Naive B cell (primary cell): ENCODE data around the gene ADCY10. TPM values are rescaled to one million over a fixed set of nuclear protein-coding genes. Genes with fewer than 3 reads are reported as not detected.

Experiments
- ATAC-seq, 2 donors: fragments of 150-1000 bp; cut with Tn5 transposase; 2 replicates each; pipeline ENCODE4 v1.10.0; 2021; ENCODE audit warnings: low read depth in 2 of 2, mild to moderate bottlenecking in 2 of 2, moderate library complexity in 2 of 2
- DNase-seq: peaks from one replicate; pipeline ENCODE4 v3.0.0; 2022
- H3K27ac Mint-ChIP-seq, 6 donors: one replicate each; pipeline ENCODE4 v1.8.0; 2020 to 2022; ENCODE audit warnings: mild to moderate bottlenecking in 6 of 6, mixed read lengths in 6 of 6, moderate library complexity in 5 of 6, inconsistent platforms in 2 of 6
- H3K27me3 Mint-ChIP-seq, 3 donors: one replicate each; pipeline ENCODE4 v1.8.0; 2021 to 2022; ENCODE audit warnings: mixed read lengths in 3 of 3, mild to moderate bottlenecking in 1 of 3
- H3K36me3 Mint-ChIP-seq, 2 donors: one replicate each; pipeline ENCODE4 v1.8.0; 2020 to 2022; ENCODE audit warnings: mixed read lengths in 2 of 2, inconsistent platforms in 1 of 2, mild to moderate bottlenecking in 1 of 2
- H3K4me1 Mint-ChIP-seq, 3 donors: one replicate each; pipeline ENCODE4 v1.8.0; 2020 to 2022; ENCODE audit warnings: mixed read lengths in 3 of 3, inconsistent platforms in 1 of 3, mild to moderate bottlenecking in 1 of 3, moderate library complexity in 1 of 3
- H3K4me3 Mint-ChIP-seq, 8 donors: one replicate each; pipeline ENCODE4 v1.8.0; 2020 to 2022; ENCODE audit warnings: mild to moderate bottlenecking in 8 of 8, mixed read lengths in 8 of 8, moderate library complexity in 8 of 8, inconsistent platforms in 2 of 8
- H3K9me3 Mint-ChIP-seq, 7 donors: one replicate each; pipeline ENCODE4 v1.8.0; 2020 to 2022; ENCODE audit warnings: mixed read lengths in 7 of 7, mild to moderate bottlenecking in 5 of 7, inconsistent platforms in 2 of 7, moderate library complexity in 1 of 7
- polyA plus RNA-seq, 6 donors: library from polyadenylated mRNA; unstranded; fragments of 300-500 nt; fragmentation: Illumina TruSeq; gene quantifications; one replicate each; pipeline ENCODE4 v1.2.3, GENCODE V29; 2021; ENCODE audit warnings: low read depth in 6 of 6

ADCY10 gene
- polyA plus RNA-seq, 6 donors from 2014 or later, result not detected

DNA sequence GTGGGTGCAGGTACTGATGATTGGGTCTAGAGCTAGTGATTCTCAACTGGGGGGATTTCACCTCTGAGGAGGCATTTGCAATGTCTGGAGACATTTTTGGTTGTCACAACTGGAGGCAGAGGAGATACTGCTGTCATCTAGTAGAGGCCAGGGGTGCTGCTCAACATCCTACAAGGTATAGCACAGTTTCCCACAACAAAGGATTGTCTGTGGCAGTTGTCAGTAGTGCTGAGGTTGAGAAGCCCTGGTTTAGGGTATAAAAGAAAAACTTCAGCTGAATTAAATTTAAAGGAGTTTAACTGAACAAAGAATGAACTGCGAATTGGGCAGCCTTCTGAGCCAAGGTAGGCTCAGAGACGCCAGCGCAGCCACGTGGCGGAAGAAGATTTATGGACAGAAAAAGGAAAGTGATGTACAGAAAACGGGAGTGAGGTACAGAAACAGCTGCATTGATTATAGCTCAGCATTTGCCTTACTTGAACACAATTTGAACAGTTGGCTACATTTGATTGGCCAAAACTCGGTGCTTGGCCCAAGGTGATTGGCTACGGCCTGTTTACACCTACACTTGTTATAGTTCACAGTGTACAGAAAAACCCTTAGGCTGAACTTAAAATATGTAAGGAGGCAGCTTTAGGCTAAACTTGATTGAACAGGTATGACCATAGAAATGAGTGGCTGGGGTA lies 151.7 kb downstream of the ADCY10 start:
- DNase-seq, result no peak
- H3K27me3 Mint-ChIP-seq, result no peaks in the 10 kb centered on the region
- peaks cover 9 to 21% (median 18%) of the 10 kb centered on the region in 3 donors for H3K4me1 Mint-ChIP-seq
- no peak for ATAC-seq
- no peaks in the 10 kb centered on the region for H3K36me3 Mint-ChIP-seq
- H3K9me3 Mint-ChIP-seq, result no peaks in the 10 kb centered on the region
- no peak overlapping the region for H3K4me3 Mint-ChIP-seq
- H3K27ac Mint-ChIP-seq, result peak overlapping the region in 4 of 6 donors; percentile 3 to 27 (median 24)

DNA sequence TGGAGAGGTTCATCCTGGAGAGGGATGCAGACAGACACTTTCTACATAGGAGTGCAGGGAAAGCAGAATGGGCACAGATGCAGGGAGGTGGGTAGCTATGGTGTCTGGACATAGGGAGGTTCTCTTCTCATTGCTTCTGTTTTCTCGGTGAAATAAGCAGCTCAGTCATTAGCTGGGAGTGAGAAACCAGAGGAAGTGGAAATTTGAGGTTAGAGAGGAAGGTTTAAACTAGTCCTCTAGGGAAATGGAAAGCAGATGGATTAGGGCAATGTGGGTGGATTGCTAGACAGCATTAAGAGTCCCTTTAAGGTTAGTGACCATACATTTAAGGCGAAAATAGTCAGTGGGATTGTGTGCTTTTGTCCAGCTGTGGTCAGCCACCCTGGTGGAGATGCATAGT lies 152.5 kb downstream of the ADCY10 start:
- no peak overlapping the region for H3K4me3 Mint-ChIP-seq
- DNase-seq, result no peak
- H3K27me3 Mint-ChIP-seq, result no peaks in the 10 kb centered on the region
- peaks cover 15 to 29% (median 26%) of the 10 kb centered on the region in 3 donors for H3K4me1 Mint-ChIP-seq
- H3K9me3 Mint-ChIP-seq, result no peaks in the 10 kb centered on the region
- H3K36me3 Mint-ChIP-seq, result no peaks in the 10 kb centered on the region
- H3K27ac Mint-ChIP-seq, result peak overlapping the region in 1 of 6 donors; percentile 23
- no peak for ATAC-seq

Other genes with a start within 250 kb of the ADCY10 start
- gene MPZL1, start 192.2 kb downstream of the ADCY10 start, polyA plus RNA-seq, result 10 to 100 TPM; 23.5 to 64.2 (median 29.7) TPM
- gene DCAF6, start 22.5 kb upstream of the ADCY10 start, polyA plus RNA-seq, result 10 to 100 TPM in 5 of 6 donors, 1 to 10 TPM in 1; 9.9 to 19.5 (median 15.9) TPM
- gene MPC2, start 22.9 kb upstream of the ADCY10 start, polyA plus RNA-seq, result 100 to 1,000 TPM in 1 of 6 donors, 10 to 100 TPM in 5; 72.6 to 103 (median 78.9) TPM
- gene GPR161, start 222.8 kb upstream of the ADCY10 start, polyA plus RNA-seq, result 1 to 10 TPM in 1 of 6 donors, under 1 TPM in 3, not detected in 2; 0.19 to 3.4 (median 0.25) TPM